Hematopoietic multipotent progenitor cell treated with erythropoietin and hydrocortisone succinate and interleukin-3 and kit ligand, for 4 days (in vitro differentiated cells): ENCODE results near the gene GATAD2A.

Experiments used
- DNase-seq: peaks from one replicate; pipeline ENCODE4 v3.0.0-alpha.2; 2015

Gene GATAD2A

GRCh38 chr19:19422156-19422555, 16.7 kb downstream of the GATAD2A start:
- no peak for DNase-seq

GRCh38 chr19:19423322-19423721, 17.8 kb downstream of the GATAD2A start:
- no peak for DNase-seq

DNA sequence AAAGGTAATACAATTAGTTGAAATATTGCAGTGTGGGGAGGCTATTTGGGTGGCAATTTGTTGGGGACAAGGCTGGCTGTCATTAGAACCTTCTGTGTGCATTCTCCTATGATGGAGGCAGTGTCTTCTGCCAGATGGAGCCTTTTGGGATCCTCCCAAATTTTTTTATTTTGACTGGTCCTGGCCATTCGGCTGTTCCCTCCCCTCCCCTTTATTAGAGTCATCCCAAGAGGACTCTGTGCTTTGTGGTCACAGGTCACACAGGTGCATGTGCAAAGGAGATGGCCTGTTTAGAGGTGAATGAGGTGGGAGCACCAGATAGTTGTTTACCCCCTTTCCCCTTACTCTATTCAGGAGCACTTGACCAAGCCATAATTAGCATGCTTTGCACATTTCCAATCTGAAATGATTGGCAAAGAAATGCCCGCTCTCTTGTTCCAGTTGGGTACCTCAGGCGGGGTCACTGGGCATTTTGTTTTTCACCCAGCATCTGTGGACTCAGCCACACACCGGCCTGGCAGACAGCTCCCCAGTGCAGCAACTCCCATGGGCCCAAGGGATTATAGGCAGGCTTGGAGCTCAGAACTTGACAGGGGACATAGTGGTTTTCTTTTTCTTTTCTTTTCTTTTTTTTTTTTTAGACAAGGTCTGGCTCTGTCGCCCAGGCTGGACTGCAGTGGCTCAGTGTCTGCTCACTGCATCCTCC, 19.8 kb downstream of the GATAD2A start:
- DNase-seq: no peak

DNA sequence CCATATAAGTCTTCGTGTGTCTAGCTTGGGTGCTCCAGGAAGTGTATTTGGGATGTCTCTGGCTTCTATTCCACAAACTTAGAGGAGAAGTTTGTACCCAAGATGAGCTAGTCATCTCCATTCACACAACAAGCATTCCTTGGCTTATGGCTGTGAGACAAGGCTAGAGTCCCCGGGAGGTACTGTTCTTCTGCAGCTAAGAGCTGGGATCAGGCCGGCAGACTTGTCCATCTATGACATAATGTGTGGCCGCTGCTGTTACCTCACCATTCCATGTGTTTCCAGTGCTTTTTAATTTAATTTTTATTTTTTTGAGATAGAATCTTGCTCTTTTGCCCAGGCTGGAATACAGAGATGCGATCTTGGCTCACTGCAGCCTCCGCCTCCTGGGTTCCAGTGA, 20.7 kb downstream of the GATAD2A start:
- DNase-seq: no peak

GRCh38 chr19:19426799-19427198, 21.3 kb downstream of the GATAD2A start:
- no peak for DNase-seq

DNA sequence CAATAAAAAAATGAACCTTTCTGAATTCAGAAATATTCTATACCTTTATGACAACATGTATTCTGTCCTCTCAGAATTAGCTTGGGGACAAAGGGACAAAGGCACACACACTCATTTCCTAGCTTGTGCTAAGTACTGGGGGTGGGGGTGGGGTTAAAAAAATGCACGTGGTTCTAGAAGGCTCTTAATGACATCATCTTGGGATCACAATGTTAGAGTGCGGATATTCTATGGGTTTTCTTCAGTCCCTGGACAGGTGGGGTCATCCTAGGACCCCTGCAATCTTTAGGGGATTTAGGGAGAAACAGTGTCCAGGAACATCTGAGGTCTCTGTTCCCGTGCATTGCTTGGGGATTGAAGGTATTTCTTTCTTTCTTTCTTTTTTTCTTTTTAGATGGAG, 21.8 kb downstream of the GATAD2A start:
- DNase-seq: no peak

GRCh38 chr19:19427944-19428343, 22.5 kb downstream of the GATAD2A start:
- no peak for DNase-seq

- no peak for DNase-seq
These were observed 23.3 kb downstream of the GATAD2A start for GRCh38 chr19:19428746-19429145.

DNA sequence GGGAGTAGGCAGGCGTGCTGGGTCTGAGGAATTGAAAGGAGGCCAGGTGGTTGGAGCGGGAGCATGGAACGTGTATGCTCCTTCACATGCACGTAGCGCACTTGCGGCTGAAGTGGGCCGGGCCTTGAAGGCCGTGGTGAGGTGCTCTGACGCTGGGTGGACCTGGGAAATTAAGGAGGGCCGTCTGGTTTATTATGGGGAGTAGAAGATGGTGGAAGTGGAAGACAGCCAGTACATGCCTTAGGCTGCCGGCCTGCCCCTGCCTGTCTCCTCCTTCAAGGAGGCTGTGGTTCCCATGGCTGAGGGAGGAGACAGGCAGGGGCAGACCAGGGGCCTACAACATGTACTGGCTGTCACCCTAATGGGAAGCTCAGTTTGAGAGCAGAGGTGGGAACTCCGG, 23.9 kb downstream of the GATAD2A start:
- no peak for DNase-seq

DNA sequence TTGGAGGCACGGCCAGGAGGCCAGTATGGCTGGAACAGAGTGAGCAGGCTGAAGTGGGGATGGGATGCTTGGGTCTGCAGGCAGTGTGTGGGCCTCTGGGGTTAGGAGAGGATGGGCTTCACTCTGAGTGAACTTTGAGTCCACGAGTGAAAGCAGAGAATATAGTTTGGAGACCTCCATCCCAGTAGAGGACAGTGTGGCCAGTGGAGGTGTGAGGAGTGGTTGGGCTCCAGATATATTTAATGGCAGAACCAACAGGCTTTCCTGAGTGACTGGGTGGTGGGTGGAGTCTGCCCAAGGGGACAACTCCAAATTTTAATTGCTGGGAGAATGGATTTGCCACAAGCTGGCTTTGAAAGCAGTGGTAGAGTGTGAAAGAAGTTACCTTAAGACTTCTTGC, 27.3 kb downstream of the GATAD2A start:
- no peak for DNase-seq

GRCh38 chr19:19433666-19434213, 28.3 kb downstream of the GATAD2A start:
- no peak for DNase-seq

DNA sequence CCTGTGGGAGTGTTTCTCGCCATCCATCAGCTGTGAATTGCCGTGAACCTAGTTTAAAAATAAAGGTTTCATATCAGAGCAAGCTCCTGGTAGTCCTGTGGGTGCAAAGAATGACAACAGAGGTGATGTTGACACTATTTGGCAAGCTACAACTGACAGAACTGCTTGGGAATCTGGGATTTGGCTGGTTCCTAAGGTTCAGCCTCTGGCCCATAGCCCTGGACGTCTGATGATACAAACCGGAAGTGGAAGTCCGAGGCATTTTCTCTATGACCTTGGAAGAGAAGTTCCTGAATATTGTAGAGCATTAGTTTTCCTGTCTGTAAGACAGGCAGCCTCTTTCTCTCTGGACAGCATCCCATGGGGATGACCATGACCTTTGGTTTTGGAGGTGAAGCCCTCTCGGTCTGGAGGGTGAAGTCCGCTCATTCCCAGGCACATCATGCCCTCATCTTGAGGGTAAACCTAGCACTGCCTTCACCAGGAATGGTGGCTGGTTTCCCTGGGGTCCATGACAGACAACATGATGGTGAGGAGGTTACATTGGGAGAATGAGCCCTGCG, 29.1 kb downstream of the GATAD2A start:
- no peak for DNase-seq

GRCh38 chr19:19436137-19436691, 30.7 kb downstream of the GATAD2A start:
- no peak for DNase-seq

DNA sequence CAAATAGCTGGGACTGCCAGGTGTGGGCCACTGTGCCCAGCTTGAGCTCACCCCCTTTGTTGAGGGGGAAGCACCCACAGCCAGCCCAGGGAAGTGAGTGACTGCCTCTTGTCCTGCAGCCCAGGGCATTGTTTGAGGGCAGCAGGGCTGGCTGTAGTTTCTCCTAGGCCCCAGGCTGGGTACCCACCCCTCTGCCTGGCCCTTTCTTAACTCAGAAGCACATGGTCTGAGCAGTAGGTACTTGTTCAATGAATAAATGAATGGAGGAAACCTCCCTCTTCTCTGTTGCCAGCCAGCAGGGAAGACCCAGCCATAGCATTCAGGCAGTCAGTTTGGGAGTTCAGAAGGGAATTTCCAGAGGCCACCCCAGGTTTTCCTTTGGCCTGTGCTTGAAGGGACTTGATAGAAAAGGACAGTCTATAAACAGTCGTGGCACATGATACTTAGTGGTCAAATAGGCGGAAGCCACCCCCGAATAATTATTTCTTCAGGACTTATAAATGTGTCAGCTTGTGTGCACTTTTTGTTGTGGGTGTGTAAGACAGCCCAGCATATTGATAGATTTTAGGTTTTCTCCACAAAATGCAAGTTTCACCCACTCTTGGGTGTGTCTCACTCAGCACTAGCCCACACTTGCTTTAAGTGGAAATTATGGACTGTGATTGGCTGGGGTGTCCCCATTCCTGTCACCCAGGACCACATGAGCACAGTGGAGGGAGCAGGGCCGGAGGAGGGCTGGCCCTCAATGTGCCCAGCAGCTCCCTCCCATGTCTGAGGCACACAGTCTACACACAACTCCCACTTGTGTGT, 33.1 kb downstream of the GATAD2A start:
- no peak for DNase-seq

DNA sequence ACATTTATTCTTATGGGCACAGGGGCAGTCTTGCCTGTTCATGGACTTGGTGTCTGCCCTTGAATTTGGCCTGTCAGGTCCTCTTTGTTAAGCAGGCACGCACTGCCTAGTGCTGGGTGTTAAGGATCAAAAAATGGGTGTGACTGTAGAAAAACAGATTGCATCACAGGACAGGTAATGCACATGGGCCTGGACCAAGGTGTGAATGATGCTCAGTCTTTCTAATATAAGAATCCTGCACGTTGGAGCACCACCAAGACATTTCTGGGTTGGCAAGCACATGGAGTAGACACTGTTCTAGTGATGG, 33.7 kb downstream of the GATAD2A start:
- no peak for DNase-seq

DNA sequence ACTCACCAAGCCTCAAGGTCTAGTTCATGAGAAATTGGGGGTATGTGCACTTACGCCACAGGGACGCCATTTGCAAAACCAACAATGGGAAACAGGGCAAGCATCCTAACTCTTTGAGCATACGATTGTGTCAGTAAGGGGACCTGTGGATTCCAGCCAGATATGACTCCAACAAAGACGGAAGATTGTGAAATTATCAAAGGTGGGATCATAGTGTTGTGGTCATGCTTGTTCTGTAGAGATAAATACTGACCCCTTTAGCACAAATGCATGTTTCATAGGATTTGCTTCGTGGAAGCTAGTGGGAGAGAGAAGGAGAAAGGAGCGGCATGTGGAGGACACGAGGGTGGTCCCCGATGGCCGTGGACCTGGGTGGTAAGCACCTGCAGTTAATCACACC, 37.8 kb downstream of the GATAD2A start:
- no peak for DNase-seq

DNA sequence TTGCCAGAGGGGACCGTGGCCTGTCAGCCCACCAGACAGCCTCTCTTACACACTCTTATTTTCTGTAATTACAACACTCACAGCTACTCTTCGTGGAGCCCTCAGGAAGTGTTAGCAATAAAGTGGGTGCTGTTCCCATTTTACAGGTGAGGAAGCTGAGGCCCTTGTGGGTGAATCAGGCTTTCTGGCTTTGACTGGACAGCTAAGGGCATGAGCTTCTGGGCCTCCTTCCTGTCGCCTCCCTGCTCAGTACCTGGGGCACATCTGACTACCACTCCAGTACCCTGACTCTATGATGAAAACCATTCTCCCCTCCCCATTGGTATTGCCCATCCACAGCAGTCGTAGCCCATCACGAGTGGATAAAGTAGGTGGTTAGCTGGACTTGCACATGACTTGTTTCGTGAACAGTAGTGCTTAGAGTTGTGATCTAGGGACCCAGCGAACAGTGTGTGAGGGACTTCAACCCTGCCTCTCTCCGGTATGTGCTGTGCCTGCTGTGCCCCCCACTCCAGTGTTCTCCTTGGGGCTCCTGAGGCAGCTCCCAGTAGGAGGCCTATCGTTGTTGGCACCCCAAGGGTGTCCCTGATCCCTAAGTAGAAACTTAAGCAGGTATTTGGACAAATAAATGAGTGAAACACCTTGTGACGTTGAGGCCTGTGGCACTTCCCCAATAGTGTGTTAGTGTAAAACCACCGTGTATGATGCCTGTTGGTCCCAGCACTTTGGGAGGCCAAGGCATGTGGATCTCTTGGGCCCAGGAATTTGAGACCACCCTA, 38.6 kb downstream of the GATAD2A start:
- DNase-seq: no peak

DNA sequence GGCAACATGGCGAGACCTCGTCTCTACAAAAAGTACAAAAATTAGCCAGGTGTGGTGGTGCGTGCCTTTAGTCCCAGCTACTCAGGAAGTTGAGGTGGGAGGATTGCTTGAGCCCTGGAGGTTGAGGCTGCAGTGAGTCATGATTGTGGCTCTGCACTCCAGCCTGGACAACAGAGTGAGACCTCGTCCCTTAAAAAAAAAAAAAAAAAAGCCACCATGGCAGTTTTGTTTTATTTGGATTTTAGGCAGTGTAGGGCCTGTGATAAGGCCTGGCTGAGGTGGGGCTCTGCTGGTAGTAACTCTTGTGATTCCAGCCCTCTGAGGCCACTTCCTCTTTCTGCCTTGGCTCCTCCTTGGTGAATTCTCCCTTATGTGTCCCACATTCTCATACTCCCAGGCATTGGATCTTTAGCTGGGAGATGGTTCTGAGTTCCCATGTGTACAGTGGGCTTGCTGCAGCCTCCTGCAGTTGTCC, 39.2 kb downstream of the GATAD2A start:
- peak; percentile 92 for DNase-seq

DNA sequence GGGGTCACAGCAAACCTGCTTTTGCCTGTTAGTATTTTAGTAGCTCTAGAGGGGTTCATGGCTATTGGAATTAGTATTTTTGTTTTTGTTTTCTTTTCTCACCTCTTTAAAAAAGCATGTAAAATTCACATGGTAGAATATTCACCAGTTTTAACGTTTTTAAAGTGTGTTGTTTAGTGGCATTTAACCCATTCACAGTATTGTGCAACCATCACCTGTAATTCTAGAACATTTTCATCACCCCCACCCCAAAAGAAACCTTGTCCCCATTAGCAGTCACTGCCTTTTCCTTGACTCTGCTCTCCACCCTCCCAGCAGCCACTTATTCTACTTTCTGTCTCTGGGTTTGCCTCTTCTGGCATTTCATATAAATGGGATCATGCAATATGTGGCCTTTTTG, 39.8 kb downstream of the GATAD2A start:
- no peak for DNase-seq

DNA sequence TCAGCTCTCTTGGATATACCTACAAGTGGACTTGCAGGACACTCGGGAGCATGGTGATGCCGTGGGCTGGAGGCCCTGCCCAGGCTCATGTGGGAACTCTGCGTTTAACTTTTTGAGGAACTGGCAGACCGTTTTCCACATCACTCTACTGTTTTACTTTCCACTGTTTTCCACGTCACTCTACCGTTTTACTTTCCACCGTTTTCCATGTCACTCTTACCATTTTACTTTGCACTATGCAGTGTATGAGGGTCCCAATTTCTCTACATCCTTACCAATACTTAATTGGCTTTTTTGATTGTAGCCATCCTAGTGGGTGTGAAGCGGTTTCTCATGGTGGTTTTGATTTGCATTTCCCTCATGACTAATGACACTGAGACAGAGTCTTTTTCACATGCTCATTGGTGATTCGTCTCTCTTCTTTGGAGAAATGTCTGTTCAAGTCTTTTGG, 40.5 kb downstream of the GATAD2A start:
- DNase-seq: no peak

DNA sequence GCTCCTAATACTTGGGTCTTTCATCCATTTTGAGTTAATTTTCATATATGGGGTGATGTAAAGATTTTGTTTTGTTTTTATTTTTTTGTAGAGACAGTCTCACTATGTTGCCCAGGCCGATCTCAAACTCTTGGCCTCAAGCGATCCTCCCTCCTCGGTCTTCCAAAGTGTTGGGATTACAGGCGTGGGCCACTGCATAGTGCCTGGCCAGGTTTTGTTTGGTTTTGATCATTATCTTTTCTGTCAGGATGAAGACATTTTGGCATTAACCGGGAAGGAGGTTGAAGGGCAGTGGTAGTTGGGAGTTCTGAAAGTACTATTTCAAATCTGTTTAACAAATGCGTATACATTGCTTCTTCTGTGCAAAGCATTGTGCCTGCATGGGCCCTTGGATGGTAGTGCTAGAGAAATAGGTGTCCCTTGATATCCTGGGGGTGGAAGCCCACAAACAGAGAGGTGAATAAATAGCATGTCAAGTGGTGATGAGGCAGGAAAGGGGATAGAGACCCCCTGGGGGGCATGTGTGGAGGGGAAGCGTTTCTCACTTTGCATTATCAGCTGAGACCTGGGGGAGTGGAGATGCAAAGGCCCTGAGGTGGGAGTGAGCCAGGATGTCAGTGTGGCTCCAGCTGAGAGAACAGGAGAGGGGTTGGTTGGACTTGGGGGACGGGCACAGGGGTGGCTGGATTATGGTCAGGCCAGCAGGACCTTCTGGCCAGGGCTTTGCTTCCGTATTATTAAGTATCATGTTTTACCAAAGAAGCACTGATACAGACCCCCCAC, 41.4 kb downstream of the GATAD2A start:
- no peak for DNase-seq
